NK-92 (cell line): ENCODE results near the gene TANGO2.

Experiments used
- DNase-seq: peaks from one replicate; lab custom pipeline; 2025; ENCODE audit not compliant: unreplicated experiment; lab: John Stamatoyannopoulos, UW

TANGO2 gene, protein sequence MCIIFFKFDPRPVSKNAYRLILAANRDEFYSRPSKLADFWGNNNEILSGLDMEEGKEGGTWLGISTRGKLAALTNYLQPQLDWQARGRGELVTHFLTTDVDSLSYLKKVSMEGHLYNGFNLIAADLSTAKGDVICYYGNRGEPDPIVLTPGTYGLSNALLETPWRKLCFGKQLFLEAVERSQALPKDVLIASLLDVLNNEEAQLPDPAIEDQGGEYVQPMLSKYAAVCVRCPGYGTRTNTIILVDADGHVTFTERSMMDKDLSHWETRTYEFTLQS

DNA sequence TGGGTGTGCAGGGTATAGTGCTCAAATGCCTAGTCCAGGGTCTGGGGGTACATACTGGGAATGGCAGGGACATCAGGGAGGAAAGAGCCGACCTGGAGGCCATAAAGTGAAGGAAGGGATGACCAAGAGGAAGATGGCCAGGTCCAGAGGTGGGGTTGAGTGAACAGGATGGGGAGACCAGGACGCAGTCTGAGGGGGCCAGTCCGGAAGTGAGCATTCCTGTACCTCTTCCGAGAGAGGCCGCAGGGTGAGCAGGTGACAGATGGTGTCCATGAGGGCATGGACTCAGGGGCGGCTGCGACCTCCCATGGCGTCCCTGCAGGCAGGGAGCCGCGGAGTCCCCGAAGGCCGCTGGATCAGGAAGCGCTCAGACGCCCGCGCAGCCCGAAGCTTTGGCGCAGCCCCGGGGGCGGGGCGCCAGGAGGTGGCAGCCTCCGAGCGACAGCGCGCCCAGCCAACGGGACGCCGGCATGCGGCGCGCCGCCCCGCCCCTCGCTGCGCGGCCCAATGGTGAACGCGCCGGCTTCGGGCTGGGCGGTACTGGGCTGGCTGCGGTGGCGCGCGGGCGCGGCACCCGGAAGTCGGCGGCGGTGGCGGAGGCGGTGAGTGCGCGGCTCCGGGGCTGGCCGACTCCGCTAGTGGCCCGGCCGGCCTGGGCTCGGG, at the start of gene TANGO2:
Gene TANGO2 (plus strand): TSS at position 578 of the 663 bp plus-strand sequence. CDS start 15,689 bp downstream, outside the sequence.
- DNase-seq: peak; percentile 45

DNA sequence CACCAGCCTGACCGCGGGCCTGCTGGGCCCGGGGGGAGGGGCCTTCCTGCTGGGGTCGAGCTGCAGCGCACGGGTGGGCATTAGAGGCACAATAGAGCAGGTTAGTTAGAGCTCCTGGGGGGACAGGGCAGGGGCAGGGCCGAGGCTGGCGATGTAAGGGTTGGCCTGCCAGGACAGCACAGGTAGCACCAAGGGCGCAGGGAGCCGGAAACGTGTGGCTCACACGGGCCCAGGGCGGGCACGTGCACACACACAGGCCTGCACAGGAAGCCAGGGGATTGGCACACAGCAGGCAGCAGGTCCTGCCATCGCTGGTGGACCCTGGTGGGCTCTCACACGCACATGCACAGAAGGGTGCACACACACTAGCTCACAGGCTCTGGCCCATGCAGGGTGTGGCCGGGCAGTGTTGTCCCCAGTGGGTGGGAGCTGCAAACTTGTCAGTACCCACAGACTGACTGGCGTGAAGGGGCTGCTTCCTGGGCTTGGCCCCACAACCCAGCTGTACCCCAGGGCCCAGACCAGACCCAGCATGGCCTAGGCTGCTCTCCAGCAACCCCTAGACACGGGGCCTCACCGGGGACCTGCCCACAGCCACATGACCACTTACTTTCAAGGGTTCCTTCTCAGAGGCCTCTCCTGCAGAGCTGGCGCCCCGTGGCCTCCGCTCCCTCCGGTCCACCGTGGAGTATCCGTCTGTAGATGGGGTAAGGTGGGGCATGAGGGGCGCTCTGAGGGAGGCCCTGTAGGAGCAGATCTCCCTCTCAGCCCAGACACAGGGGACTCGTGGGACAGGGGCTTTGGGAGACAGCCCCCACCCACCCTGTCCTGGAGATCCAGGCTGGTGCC, 49.4 kb upstream of the TANGO2 start:
- DNase-seq: no peak

DNA sequence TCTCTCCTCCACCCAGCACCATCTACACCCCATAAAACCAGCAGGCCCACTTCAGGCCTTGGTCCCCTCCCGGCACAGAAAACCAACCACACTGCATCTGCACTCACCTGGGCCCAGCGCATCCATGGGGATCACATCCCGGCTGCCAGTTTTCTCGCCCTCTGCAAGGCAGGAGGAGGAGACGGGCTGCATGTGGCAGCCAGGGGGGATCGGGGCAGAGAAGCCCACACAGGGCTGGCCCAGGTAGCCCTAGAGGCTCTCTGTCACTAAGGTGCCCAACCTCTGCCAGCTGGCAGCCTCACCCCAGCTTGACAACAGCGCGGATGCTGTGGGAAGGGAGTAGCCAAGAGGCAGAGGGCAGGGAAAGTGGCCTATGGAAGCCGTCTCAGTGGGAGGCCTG, 48.7 kb upstream of the TANGO2 start:
- DNase-seq: no peak

DNA sequence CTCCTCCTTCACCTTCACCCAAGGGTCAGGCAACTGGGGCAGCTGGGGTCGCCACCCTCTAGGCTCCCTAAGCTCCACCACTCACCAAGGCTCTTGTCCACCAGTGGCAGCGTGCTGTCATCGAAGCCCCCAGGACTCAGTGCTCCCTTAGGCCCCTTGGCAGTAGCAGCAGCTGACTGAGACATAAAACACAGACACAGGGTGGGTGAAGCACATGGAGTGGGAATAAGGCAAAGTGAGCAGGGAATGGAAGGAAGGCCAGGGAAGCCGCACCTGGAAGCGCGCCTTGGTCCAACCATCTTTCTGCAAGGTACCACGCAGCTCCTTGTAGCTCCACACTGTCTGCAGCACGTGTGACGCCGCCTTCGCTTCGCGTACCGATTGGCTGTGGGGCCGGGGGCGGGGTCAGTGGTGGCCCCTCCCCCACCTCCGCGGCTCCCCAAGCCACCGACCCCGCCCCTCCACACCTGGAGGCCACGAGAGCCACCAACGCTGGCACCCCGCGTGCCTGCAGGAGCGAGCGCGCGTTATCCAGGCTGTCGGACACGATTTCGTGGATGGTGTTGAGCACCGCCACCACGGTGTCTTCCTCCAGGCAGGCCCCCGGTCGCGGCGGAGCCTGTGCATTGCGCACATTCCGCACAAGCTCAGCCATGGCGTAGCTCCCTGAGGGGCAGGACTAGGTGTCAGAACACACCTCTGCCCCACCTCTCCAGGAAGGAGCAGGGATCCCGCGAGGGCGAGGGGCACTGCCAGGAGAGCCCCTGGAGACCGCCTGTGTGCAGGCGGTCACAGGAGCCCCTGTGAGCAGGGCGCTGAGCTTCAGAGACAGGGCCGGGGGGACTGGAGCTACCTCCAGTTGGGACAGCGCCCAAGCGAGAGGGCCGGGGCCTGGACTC, 48.0 kb upstream of the TANGO2 start:
- no peak for DNase-seq

DNA sequence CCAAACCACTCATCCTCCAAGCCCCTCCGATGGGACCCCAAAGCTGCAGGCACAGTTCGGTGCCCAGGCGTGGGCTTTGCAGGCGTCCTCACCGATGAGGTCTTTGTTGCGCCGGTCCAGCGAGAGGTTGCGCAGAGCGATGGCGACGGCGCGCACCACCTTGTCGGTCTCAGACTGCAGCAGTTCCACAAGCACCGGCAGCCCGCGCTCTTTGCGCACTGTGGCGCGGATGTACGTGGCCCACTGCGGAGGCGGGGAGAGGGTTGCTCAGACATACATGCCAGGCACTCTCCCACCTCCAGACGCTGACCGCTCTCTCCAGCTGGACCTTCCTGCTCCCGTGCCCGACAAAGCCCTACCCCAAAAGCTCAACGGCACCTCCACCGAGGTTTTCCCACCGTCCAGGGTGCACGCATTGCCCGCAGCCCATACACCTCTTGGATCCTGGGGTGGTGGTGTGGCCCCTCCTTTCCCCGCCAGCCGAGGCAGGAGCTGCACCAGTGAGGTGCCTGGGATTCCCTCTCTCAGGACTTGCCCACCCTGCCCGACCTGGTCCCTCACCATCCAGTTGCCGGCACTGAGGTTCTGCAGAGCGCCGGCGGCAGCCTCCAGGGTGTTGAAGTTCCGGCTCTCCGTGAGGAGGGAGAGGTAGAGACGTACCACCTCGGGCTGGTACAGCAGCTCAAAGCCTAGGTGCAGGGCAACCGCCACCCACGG, 47.2 kb upstream of the TANGO2 start:
- DNase-seq: no peak

DNA sequence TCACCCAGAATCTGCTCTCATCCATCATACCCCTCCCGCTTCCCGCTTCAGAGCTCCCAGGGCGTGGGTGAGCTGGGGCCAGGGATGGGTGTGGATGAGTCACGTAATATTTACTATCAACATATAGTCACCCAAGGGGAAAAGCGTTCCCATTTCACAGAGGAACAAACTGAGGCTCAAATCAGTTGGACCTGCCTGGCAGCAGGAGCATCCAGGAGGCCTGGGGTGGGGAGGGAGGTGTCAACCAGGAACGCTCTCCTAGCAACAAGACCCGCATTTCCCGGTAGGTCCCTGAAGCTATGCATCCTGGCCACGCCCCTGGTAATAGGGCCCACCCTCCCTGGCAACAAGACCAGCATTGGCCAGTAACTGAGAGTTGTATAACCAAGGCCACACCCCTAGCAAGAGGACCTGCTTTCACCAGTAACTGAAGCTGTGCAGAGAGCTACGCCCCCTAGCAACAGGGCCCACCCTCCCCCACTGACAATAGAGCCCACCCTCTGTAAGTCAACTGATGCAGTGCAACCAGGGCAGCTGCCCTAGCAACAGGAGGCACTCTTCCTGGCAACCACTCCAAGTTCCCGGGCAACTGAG, 46.5 kb upstream of the TANGO2 start:
- DNase-seq: no peak

DNA sequence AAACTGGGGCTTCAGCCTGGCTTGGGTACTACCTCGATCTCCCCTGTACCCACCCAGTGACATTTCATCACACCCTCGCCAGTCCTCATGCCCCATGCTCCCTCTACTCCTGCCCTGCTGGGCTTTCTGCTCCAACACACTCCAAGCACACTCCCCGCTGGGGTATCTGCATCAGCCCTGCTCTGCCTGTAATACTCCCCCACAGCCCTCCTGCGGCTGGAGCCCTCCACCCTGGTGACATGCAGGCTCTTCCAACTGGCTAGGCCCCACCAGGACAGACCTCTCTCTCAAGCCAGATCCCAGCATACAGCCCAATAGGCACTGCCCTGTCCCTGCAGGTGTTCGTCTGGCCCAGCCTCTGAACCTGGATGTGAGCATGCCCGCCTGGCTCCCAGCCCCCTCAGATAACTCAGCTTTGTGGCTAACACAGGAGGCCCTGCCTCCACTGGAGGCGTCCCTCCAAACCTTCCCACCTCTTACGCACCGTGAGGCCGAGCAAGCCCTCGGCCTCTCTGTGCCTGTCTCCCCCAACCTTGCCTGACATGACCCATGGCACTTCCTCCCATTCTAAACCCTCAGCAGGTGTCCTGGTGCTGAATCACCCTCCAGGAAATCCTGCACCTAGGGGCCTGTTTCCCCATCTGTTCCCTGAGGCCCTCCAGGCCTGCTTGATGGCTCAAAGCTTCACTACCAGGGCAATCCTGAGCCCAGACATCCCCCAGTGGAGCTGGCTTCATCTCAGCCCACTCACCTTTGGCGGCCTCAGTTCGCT, 45.8 kb upstream of the TANGO2 start:
- DNase-seq: no peak

DNA sequence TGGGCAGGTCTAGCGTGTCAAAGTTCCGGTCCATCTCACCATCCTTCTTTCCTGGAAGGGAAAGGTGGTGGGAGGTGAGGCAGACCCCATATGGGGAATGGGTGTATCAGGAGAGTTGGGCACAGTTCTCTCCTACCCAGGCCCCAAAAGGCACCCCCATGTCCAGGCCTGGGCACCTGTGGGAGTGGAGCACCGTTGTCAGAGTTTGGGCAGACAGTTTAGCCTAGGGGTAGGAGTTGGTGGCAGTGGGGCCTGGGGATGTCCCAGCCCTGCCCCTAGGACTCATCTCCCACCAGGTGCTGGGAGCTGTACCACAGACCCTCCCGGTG, 45.2 kb upstream of the TANGO2 start:
- no peak for DNase-seq

DNA sequence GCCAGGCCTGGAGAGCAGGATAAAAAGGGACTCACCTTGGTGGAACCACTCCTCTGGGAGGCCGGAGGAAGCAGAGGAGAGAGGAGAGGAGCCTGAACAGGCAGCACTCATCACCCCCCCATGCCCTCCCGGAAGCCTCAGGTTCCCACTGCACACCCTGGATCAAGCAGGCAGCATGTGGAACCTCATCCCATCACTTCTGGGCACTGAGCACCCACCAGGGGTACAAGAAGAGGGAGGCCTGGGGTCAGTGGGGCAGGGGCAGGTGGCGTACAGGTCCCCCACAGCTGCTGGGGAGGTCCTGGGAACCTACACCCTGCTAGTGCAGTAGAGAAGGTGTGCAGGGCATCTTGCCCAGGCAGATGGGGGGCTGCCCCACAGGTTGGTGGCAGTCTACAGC, 44.2 kb upstream of the TANGO2 start:
- no peak for DNase-seq

DNA sequence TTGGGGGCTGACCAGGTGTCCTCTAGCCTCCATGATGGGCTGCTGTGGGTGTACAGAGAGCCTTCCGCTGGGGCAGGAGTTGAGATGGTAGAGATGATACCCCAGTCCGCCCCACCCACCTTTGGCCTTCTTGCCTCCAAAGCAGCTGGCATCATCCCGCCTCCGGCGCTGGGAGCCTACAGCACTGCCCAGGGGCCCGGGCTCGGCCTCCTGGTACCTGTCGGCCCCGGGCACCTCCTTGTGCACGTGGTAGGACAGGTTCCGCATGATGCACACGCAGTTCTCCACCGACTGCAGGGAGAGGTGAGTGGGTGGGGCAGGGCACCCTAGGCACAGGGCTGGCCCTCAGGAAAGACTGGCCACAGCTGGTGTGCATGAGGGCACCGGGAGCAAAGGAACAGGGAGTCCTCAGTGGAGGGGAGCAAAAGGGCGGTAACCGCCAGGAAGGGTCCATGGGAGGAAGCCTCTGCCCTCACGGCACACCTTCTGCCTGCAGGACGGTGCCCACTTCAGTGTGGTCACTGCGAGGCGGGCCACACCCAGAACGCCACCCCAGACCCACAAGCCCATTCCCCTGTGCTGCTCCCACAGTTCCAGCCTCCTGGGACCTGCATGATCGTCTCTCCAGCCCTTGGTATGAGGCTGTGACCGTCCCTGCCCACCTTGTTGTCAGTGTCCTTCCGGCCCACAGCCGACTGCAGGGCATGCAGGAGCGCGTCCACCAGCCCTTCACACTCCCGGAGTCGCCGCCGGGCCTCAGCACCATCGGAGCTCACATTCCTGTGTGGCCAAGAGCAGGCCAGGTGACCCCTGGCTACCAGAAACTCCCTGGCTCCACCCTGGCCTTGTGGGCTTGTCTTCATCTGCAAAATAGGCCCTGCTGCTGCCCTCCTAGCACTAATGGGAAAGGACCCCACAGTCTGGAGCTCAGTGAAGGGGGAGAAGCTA, 43.3 kb upstream of the TANGO2 start:
- DNase-seq: no peak

DNA sequence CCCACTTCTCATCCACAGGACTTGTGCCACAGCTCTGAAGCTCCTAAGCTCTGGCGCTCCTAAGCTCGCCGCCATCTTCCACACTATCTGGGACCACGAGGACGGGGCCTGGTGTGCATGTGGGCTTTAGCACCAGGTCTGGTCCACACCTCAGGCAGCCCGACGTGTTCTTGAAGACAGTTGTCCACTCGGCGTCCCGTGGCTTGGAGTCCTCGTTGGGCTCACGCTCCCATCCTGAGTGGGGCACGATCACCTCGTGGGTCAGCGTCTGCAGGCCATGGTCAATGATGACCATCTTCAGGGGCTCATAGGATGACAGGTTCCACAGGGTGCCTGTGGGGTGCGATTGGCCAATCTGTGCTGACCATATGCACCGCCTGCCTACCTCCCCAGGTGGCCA, 42.2 kb upstream of the TANGO2 start:
- DNase-seq: no peak

DNA sequence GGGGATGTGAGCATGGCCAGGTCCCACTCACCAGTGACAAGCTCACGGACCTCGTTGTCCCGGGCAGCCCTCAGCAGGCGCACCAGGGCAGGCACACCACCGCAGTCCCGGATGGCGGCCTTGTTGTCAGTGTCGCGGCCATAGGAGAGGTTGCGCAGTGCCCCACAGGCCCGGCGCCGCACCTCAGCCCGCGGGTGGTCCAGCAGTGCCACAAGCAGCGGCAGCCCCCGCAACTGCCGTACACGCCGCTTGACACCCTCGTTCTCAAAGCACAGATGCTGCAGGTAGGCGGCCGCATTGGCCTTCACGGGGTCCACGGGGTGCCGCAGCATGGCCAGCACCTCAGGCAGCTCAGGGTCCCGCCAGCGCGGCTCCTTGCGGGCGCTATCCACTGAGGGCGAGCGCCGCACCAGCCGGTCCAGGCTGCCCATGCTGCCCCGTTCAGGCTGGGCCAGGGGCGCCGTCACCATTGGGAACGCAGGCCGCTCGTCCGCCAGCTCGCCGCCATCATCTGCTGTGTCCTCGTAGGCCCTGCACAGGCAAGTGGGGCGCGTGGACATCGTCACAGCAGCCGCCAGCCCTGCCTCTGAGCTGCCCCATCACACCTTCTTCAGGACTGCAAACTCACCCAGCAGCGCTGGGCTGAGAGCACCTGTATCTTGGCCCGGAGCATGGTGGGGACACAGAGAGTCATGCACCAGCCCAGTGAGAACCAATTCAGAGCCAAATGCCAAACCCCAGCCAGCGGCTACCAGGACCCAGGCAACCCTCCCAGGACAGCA, 41.0 kb upstream of the TANGO2 start:
- DNase-seq: no peak

DNA sequence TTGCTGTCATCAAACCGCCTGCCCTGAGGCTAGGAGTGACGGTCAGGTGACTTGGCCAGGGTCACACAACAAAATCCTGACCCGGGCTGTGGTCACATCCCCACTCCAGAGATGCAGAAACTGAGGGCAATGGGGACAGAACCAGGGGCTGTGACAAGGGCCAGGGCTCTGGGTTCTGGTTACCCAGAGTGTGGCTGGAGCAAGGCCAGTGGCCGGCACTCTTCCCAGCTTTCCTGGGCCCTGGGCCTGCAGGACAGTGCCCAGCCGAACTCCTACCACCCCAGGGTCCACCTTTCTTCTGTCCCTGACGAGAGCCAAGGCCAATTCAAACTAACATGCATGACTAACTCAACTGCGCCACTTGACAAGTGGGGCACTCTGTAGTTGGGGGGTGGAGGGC, 40.1 kb upstream of the TANGO2 start:
- DNase-seq: no peak

DNA sequence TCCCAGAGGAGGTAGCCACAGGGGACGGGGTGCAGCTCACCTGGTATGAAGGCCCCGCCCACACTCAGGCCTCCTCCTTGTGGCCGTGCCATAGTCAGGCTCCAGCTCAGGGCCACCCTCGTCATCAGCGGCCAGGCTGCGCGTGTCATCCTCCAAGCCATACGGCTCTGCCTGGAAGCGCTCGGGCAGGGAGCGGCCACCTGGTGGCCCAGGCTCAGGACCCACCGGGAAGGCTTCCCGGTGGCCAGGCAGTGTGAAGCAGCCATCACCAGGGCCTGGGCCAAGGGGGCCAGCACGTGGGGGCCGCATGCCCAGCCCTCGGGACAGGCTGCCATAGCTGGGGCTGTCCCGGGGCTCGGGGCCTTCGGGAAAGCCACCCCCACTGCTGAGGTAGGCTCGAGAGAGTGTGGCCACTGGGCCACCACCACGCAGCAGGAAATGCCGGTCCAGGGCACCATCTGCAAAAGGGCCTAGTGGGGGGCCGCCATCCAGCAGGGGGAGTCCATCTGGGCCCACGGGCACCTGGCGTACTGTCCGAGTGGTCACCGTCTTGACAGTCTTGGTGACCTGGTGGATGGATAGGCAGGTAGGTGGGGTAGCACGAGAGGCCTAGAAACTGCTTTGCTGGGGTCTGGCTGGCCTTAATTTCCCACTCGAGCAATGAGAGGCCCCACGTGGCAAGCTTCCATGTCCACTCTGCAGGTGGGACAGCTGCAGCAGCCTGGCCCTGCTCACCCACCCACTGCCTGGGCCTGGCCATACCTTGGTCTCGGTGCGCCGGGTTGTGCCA, 39.5 kb upstream of the TANGO2 start:
- DNase-seq: no peak

DNA sequence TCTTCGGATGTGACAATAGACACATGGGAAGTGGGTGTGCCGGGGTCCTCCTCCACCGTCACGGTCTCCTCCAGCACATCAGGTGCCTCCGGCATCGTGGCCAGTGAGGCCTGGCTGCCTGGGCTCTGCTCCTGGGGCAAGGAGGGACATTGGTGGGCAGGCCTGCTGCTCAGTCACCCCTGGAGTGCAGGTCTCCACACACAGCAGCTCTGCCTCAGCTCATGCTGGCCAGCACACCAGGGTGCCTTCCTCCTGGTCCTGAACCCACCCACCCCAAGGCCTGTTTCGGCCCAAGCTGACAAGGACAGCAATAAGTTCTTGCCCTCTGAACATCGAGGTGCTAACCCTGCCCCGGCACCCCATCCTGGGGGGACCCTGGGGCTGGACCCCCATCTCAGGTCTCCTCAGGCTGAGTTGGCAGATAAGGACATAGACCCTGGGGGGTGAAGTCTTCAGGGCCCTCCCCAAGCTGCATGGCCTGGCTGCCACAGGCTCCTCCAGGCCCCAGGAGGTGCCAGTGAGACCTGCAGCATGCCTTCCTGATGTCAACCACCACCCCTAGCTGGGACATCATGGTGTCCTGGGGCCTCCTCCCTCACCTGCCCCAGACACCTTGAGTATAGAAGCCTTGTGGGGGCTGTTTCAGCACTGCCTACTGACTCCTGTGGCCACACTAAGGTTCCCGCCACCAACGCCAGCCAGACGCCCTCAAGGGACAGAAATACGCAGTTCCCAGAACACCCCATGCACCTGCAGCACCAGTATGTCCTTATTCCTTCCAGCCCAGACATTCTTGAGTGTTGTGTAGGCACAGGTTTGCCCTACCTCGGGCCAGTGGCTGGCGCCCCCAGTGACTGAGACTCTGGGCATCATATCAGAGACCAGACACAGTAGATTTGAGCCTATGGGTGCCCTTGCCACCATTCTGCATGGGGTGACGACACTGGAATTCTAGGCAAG, 38.7 kb upstream of the TANGO2 start:
- DNase-seq: no peak
